ENCODE results near the gene ANGPTL4.
A peak's percentile ranks its signal among the peaks of the same experiment; 100 is the strongest.
"Not testable (repeated sequence)": the region's sequence is repeated elsewhere in the genome, so short reads cannot be mapped to it uniquely, and the experiment has no call there.

Gene ANGPTL4

GRCh38 chr19:8363803-8364771 is at the start of gene ANGPTL4:
TSS of gene ANGPTL4 (plus strand) at chr19:8364155. CDS start at chr19:8364322, 167 bp downstream.
- peak in 1 of 2 experiments; percentile 68 for DNase-seq (ENCODE audit: low spot score in 2 of 2)

GRCh38 chr19:8314981-8315640 is 48.8 kb upstream of the ANGPTL4 start:
- H3K27me3 ChIP-seq (ENCODE audit: low read depth); H3K4me1 ChIP-seq; H3K4me3 ChIP-seq; H3K9me3 ChIP-seq; DNase-seq (ENCODE audit: low spot score in 2 of 2); in situ Hi-C loops (cut with MboI; ENCODE audit: low sequenced_read_pairs): not testable (repeated sequence)
- peaks cover 70% of the 10 kb centered on the region for H3K36me3 ChIP-seq (replicated peaks)

More at GRCh38 chr19:8363803-8364771, at the start of gene ANGPTL4:
- H3K27me3 ChIP-seq (ENCODE audit: low read depth) = peaks cover 22% of the 10 kb centered on the region
- in situ Hi-C loops (cut with MboI; ENCODE audit: low sequenced_read_pairs) = no loop called here
- H3K4me1 ChIP-seq = peaks cover 16% of the 10 kb centered on the region
- peak within 1 kb of the TSS; percentile 38 for H3K4me3 ChIP-seq
- H3K36me3 ChIP-seq (replicated peaks) = no peaks in the 10 kb centered on the region
- H3K9me3 ChIP-seq = peaks cover 2% of the 10 kb centered on the region; the same call in 1 of the 2 replicates

- no peaks in the 10 kb centered on the region for H3K27me3 ChIP-seq (ENCODE audit: low read depth)
- peaks cover 62% of the 10 kb centered on the region for H3K36me3 ChIP-seq (replicated peaks)
- peaks cover 10% of the 10 kb centered on the region for H3K4me1 ChIP-seq
- H3K9me3 ChIP-seq = no peaks in the 10 kb centered on the region
- no peak for DNase-seq (ENCODE audit: low spot score in 2 of 2)
- no peak overlapping the region for H3K4me3 ChIP-seq
- in situ Hi-C loops (cut with MboI; ENCODE audit: low sequenced_read_pairs) = no loop called here
Measured at GRCh38 chr19:8316351-8317125, 47.4 kb upstream of the ANGPTL4 start.

GRCh38 chr19:8318835-8319234 is 45.1 kb upstream of the ANGPTL4 start:
- in situ Hi-C loops (cut with MboI; ENCODE audit: low sequenced_read_pairs); DNase-seq (ENCODE audit: low spot score in 2 of 2): not testable (repeated sequence)
- H3K4me1 ChIP-seq = peaks cover 23% of the 10 kb centered on the region

GRCh38 chr19:8319807-8320520 is 44.0 kb upstream of the ANGPTL4 start:
- in situ Hi-C loops (cut with MboI; ENCODE audit: low sequenced_read_pairs) = no loop called here
- H3K4me3 ChIP-seq = peak overlapping the region; percentile 98
- H3K36me3 ChIP-seq (replicated peaks) = peaks cover 65% of the 10 kb centered on the region

More at GRCh38 chr19:8318835-8319234, 45.1 kb upstream of the ANGPTL4 start:
- H3K4me3 ChIP-seq; H3K27me3 ChIP-seq (ENCODE audit: low read depth); H3K9me3 ChIP-seq: not testable (repeated sequence)
- peaks cover 69% of the 10 kb centered on the region for H3K36me3 ChIP-seq (replicated peaks)

GRCh38 chr19:8320564-8321066 is 43.3 kb upstream of the ANGPTL4 start:
- in situ Hi-C loops (cut with MboI; ENCODE audit: low sequenced_read_pairs) = no loop called here
- Histone ChIP-seq H3K4me1 (peaks cover 23% of the 10 kb centered on the region), H3K36me3 (replicated peaks) (peaks cover 58% of the 10 kb centered on the region), H3K27me3 (ENCODE audit: low read depth) (no peaks in the 10 kb centered on the region), H3K9me3 (no peaks in the 10 kb centered on the region), H3K4me3 (peak overlapping the region; percentile 98)
- DNase-seq (ENCODE audit: low spot score in 2 of 2) = no peak

More at GRCh38 chr19:8319807-8320520, 44.0 kb upstream of the ANGPTL4 start:
- Histone ChIP-seq H3K4me1 (peaks cover 23% of the 10 kb centered on the region), H3K9me3 (no peaks in the 10 kb centered on the region), H3K27me3 (ENCODE audit: low read depth) (no peaks in the 10 kb centered on the region)
- no peak for DNase-seq (ENCODE audit: low spot score in 2 of 2)

- in situ Hi-C loops (cut with MboI; ENCODE audit: low sequenced_read_pairs) = no loop called here
Measured at GRCh38 chr19:8321067-8321985, 42.6 kb upstream of the ANGPTL4 start, which contains the start of the genes NDUFA7 and RPS28. TSS of gene NDUFA7 (minus strand) at chr19:8321375. CDS start at chr19:8321358, 17 bp downstream. TSS of gene RPS28 (plus strand) at chr19:8321496. CDS start at chr19:8321531, 35 bp downstream.

GRCh38 chr19:8321986-8322637 is 41.8 kb upstream of the ANGPTL4 start:
- peaks cover 23% of the 10 kb centered on the region for H3K4me1 ChIP-seq
- peak overlapping the region; percentile 98 for H3K4me3 ChIP-seq
- in situ Hi-C loops (cut with MboI; ENCODE audit: low sequenced_read_pairs) = no loop called here
- DNase-seq (ENCODE audit: low spot score in 2 of 2) = no peak
- no peaks in the 10 kb centered on the region for H3K9me3 ChIP-seq
- peaks cover 45% of the 10 kb centered on the region for H3K36me3 ChIP-seq (replicated peaks)
- H3K27me3 ChIP-seq (ENCODE audit: low read depth) = no peaks in the 10 kb centered on the region

More at GRCh38 chr19:8321067-8321985, 42.6 kb upstream of the ANGPTL4 start, which contains the start of the genes NDUFA7 and RPS28:
- H3K27me3 ChIP-seq (ENCODE audit: low read depth) = no peaks in the 10 kb centered on the region
- no peaks in the 10 kb centered on the region for H3K9me3 ChIP-seq
- peak; percentile 88 to 96 for DNase-seq (ENCODE audit: low spot score in 2 of 2)
- peak within 1 kb of the TSS; percentile 98 for H3K4me3 ChIP-seq
- peaks cover 23% of the 10 kb centered on the region for H3K4me1 ChIP-seq
- H3K36me3 ChIP-seq (replicated peaks) = peaks cover 53% of the 10 kb centered on the region

- H3K36me3 ChIP-seq (replicated peaks) = peaks cover 41% of the 10 kb centered on the region
- no peaks in the 10 kb centered on the region for H3K9me3 ChIP-seq
- H3K4me3 ChIP-seq = peak overlapping the region; percentile 98
- H3K27me3 ChIP-seq (ENCODE audit: low read depth) = no peaks in the 10 kb centered on the region
- no peak for DNase-seq (ENCODE audit: low spot score in 2 of 2)
- in situ Hi-C loops (cut with MboI; ENCODE audit: low sequenced_read_pairs) = no loop called here
- H3K4me1 ChIP-seq = peaks cover 23% of the 10 kb centered on the region
Measured at GRCh38 chr19:8322638-8322997, 41.3 kb upstream of the ANGPTL4 start.

- in situ Hi-C loops (cut with MboI; ENCODE audit: low sequenced_read_pairs) = no loop called here
- Histone ChIP-seq H3K4me1 (peaks cover 23% of the 10 kb centered on the region), H3K27me3 (ENCODE audit: low read depth) (no peaks in the 10 kb centered on the region), H3K9me3 (no peaks in the 10 kb centered on the region), H3K4me3 (no peak overlapping the region; the same call in 1 of the 2 replicates), H3K36me3 (replicated peaks) (peaks cover 39% of the 10 kb centered on the region)
- DNase-seq (ENCODE audit: low spot score in 2 of 2) = no peak
Measured at GRCh38 chr19:8323781-8324185, 40.2 kb upstream of the ANGPTL4 start.

- in situ Hi-C loops (cut with MboI; ENCODE audit: low sequenced_read_pairs) = no loop called here
- H3K27me3 ChIP-seq (ENCODE audit: low read depth) = no peaks in the 10 kb centered on the region
- H3K4me3 ChIP-seq = no peak overlapping the region
- DNase-seq (ENCODE audit: low spot score in 2 of 2) = peak in 1 of 2 experiments; percentile 47
- no peaks in the 10 kb centered on the region for H3K9me3 ChIP-seq
- peaks cover 37% of the 10 kb centered on the region for H3K36me3 ChIP-seq (replicated peaks)
- peaks cover 23% of the 10 kb centered on the region for H3K4me1 ChIP-seq
Measured at GRCh38 chr19:8324186-8325050, 39.5 kb upstream of the ANGPTL4 start.
